Measurements from ENCODE around the gene MX2.

The MX2 gene

DNA sequence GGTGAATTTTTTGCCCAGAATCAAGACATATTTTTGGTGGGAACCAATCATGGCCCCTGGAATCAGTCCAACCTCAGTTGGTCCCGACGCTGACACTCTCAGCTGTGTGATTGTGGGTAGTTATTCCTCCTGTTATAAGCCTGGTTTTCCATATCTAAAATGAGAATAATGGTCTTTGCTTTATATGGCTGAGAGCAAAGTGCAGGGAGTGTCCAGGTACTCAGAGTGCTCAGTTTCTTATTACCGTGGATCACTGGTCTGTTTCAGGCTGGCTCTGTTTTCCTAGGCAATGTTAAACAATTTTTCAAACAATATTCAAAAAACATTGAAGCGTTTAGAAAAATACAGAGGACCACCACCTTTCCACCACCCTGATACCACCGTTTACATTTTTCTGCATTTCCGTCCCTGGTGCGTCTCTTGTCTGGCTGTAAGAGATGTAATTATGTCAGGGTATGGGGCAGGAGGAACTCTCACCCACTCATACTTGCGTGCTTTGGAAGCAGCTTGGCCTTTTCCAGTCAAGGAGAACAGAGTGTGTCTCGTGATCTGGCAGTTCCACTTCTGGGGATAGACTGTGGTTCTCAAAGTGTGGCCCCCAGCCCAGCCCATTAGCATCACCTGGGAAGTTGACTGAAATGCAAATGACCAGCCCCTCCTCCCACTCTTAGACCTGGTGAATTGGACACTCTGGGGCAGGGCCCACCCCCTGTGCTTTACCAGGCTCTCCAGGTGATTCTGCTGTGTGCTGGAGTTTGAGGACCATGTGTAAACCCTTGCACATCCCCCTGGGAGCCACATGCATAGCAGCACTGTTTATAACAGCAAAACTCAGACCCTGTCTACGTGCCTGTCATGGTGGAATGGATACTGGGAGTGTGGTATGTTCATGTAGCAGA lies 71.0 kb downstream of the MX2 start:
- TF ChIP-seq, protein P1, sequence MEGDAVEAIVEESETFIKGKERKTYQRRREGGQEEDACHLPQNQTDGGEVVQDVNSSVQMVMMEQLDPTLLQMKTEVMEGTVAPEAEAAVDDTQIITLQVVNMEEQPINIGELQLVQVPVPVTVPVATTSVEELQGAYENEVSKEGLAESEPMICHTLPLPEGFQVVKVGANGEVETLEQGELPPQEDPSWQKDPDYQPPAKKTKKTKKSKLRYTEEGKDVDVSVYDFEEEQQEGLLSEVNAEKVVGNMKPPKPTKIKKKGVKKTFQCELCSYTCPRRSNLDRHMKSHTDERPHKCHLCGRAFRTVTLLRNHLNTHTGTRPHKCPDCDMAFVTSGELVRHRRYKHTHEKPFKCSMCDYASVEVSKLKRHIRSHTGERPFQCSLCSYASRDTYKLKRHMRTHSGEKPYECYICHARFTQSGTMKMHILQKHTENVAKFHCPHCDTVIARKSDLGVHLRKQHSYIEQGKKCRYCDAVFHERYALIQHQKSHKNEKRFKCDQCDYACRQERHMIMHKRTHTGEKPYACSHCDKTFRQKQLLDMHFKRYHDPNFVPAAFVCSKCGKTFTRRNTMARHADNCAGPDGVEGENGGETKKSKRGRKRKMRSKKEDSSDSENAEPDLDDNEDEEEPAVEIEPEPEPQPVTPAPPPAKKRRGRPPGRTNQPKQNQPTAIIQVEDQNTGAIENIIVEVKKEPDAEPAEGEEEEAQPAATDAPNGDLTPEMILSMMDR (IDR thresholded peaks at IDR 0.05; ENCODE audit: borderline replicate concordance, insufficient read depth, low read depth, low read length): no peak
- H3K4me3 ChIP-seq (ENCODE audit: low read depth, low read length): no peak overlapping the region

DNA sequence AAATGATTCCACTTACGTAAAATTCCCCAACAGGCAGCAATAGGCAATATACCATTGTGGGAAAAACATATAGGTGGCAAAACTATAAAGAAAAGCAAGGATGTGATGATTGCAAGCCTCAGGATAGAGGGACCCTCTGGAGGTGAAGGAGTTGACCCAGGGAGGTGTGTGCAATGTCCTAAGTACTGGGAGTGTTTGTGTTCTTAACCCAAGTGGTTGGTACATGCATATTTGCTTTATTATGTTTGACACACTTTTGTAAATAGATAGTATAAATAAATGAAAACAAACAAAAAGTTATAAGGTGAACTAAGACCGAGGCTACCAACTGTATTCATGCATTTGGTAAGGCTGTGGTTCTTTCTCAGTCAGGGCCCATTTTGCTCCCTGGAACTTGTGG lies 71.7 kb downstream of the MX2 start:
- TF ChIP-seq, protein P1 (IDR thresholded peaks at IDR 0.05; ENCODE audit: borderline replicate concordance, insufficient read depth, low read depth, low read length): no peak

DNA sequence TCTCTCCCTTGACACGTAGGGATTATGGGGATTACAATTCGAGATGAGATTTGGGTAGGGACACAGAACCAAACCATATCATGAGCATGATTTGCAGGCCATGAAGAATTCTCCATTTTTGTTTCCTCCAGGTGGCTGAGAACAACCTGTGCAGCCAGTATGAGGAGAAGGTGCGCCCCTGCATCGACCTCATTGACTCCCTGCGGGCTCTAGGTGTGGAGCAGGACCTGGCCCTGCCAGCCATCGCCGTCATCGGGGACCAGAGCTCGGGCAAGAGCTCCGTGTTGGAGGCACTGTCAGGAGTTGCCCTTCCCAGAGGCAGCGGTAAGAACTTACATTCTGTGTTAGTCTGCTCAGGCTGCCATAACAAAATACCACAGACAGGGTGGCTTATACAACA lies 73.9 kb downstream of the MX2 start:
- no peak overlapping the region for H3K4me3 ChIP-seq (ENCODE audit: low read depth, low read length)
- TF ChIP-seq, protein P1 (IDR thresholded peaks at IDR 0.05; ENCODE audit: borderline replicate concordance, insufficient read depth, low read depth, low read length): no peak

More for the DNA sequence above, 71.7 kb downstream of the MX2 start:
- no peak overlapping the region for H3K4me3 ChIP-seq (ENCODE audit: low read depth, low read length)

DNA sequence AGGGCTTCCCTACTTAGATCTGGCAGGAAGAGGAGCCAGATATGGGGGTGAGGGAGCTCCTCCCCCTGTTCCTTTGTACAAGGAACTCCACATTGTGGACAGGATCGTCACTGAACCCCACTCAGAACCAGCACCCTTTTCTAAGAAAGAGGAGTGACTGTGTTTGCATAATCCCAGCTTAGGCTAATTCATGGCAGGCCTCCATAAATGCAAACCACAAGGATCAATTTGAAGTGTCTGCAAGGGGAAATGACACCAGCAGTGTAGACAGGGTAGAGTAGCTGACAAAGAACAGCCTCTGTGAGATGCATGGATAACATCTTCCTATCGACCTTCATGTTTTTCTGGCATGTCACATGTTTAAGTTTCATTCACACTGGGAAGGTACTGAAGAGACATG lies 75.9 kb downstream of the MX2 start:
- no peak overlapping the region for H3K4me3 ChIP-seq (ENCODE audit: low read depth, low read length)
- TF ChIP-seq, protein P1 (IDR thresholded peaks at IDR 0.05; ENCODE audit: borderline replicate concordance, insufficient read depth, low read depth, low read length): no peak

DNA sequence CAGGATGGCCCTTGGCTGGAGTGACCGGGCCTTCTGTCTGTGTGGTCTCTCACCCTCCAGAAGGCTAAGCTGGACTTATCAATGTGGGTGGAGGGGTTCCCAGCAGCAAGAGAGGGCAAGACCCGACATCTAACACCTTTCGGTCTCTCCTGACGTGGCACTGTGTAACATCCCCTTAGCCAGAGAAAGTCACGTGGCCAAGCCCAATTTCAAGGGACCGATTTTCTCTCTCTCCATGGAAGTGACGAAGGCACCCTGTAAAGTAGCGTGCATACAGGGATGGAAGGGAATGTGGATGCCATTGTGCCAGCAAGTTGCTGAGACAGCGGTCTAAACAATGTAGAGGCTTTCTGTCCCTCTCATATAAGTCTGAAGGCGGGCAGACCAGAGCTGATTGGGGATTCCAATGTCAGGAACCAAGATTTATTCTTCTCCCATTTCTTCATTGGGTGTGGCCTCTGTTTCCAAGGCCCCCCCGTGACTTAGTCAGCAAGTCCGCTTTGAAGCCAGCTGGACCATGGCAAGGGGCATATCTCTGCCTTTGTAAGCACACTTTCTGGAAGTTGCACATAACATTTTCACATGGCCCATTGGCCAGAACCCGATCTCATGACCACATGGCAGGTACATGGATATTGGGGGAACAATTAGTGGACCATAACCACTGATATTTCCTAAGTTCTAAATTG lies 76.7 kb downstream of the MX2 start:
- H3K4me3 ChIP-seq (ENCODE audit: low read depth, low read length): no peak overlapping the region
- TF ChIP-seq, protein P1 (IDR thresholded peaks at IDR 0.05; ENCODE audit: borderline replicate concordance, insufficient read depth, low read depth, low read length): no peak

DNA sequence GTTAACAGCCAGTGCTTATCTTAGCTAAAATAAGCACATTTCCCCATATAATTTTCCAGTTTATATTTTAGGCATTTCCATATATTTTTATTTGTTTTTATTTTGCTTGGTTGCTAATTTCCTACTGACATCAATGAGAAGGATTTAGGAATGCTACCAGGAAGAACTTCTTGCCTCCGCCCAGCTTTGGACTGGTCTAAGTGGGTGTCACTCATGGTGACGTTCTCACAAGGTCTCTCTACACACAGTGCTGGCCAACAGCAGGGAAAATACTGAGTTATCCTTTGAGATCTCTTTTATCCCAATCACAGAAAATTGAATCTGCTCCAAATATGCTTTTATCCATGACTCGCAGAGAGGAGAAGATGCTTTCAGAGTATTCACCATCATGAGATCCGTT lies 77.4 kb downstream of the MX2 start:
- TF ChIP-seq, protein P1 (IDR thresholded peaks at IDR 0.05; ENCODE audit: borderline replicate concordance, insufficient read depth, low read depth, low read length): no peak
- H3K4me3 ChIP-seq (ENCODE audit: low read depth, low read length): no peak overlapping the region

Data from GM12875 (cell line).